Thyroid gland (tissue), 4 donors: Measurements from ENCODE around the gene ING1. TPM values are rescaled to one million over a fixed set of nuclear protein-coding genes. Genes with fewer than 3 reads are reported as not detected.

Experiments
- DNase-seq, 2 donors: peaks; one replicate each; pipeline ENCODE4 v3.0.0-alpha.2; 2019
- H3K27ac ChIP-seq, 3 donors: fragments of 200-600 bp; sonication (generic); 1 replicate in 2 of 3; 2 replicates in 1 of 3; pipeline ENCODE4 v1.5.1; 2016 to 2019; ENCODE audit warnings: mild to moderate bottlenecking in 1 of 3, moderate library complexity in 1 of 3
- H3K27me3 ChIP-seq: fragments of 200-600 bp; sonication (generic); one replicate; pipeline ENCODE4 v1.5.1; 2019
- H3K36me3 ChIP-seq, 2 donors: fragments of 200-600 bp; sonication (generic); one replicate each; pipeline ENCODE4 v1.5.1; 2016 to 2019
- H3K4me1 ChIP-seq, 2 donors: fragments of 200-600 bp; sonication (generic); one replicate each; pipeline ENCODE4 v1.5.1; 2017 to 2019
- H3K4me3 ChIP-seq, 3 donors: fragments of 200-600 bp; sonication (generic); replicated peaks in 1 of 3; 1 replicate in 2 of 3; 2 replicates in 1 of 3; pipeline ENCODE4 v1.5.1; 2016; ENCODE audit warnings: mild to moderate bottlenecking in 1 of 3
- H3K9me3 ChIP-seq: fragments of 200-600 bp; sonication (generic); one replicate; pipeline ENCODE4 v1.5.1; 2017
- POLR2A ChIP-seq, 2 donors: fragments of 450-650 bp; IDR thresholded peaks; one replicate each; pipeline ENCODE4 v1.6.1; 2017; ENCODE audit warnings: antibody characterized with exemption in 2 of 2, mild to moderate bottlenecking in 2 of 2, moderate library complexity in 1 of 2
- WGBS, 2 donors: methylation state at CpG; one replicate each; pipeline ENCODE4 v1.1.5; 2017; 5-methylcytosine and 5-hydroxymethylcytosine counted together
- intact Hi-C: fragments of 100-400 bp; cut with DNase I; formaldehyde crosslinking; loops from one replicate; pipeline ENCODE4 v1.15.1; 2023
- total RNA-seq, 4 donors: library from RNA; depleted of rRNA; stranded (reverse); fragments of >200 nt; gene quantifications; one replicate each; pipeline ENCODE4 v1.2.3, GENCODE V29; 2016
- TF ChIP-seq, protein P1 (sequence below), 6 experiments: fragments of 200-600 bp in 3 of 6; fragments of 450-650 bp in 3 of 6; sonication (generic) in 3 of 6; IDR thresholded peaks; one replicate each; pipeline ENCODE4 v1.5.1; 2016 to 2019; ENCODE audit warnings: antibody characterized with exemption in 6 of 6, mild to moderate bottlenecking in 2 of 6, inconsistent platforms in 1 of 6, moderate library complexity in 1 of 6

Gene ING1
- total RNA-seq, 4 donors from 2014 or later, result 8.2 to 17.9 (median 15.6) TPM

DNA sequence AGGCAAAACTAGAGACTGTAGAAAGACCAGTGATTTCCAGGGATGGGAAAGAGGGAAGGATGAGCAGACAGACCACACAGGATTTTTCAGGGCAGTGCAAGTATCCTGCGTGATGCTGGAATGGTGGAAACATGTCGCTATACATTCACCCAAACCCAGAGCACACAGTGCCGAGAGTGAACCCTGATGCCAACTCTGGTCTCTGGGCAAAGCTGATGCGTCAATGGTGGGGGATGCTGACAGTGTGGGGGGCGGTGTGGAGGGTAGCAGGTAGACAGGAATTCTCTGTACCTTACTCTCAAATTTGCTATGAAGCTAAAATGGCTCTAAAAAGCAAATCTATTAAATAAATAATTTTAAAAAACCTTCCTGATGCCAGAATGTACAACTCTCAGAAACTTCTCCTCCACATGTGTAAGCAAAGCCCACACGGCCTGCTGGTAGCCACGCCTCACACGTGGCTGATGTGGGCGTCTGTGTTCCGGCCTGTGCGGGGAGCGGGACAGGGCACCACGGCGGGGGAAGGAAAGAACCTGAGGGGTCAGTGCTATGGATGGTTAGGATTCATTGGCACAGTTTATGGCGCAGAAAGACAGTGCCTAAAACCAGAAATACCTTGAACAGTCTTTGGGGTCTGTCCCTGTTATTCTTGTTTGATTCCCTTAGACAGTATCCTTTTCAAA lies 31.5 kb upstream of the ING1 start:
- WGBS, 2 donors, result 90% methylated on average over 15 of the region's 15 CpGs
- Histone ChIP-seq H3K9me3 (no peaks in the 10 kb centered on the region), H3K27me3 (no peaks in the 10 kb centered on the region), H3K4me3 (no peak overlapping the region), H3K27ac (no peak overlapping the region), H3K36me3 (peaks cover 10 to 24% of the 10 kb centered on the region in 2 donors), H3K4me1 (no peaks in the 10 kb centered on the region)
- DNase-seq, result no peak
- TF ChIP-seq POLR2A (IDR thresholded peaks at IDR 0.05), result no peak
- TF ChIP-seq, protein P1, sequence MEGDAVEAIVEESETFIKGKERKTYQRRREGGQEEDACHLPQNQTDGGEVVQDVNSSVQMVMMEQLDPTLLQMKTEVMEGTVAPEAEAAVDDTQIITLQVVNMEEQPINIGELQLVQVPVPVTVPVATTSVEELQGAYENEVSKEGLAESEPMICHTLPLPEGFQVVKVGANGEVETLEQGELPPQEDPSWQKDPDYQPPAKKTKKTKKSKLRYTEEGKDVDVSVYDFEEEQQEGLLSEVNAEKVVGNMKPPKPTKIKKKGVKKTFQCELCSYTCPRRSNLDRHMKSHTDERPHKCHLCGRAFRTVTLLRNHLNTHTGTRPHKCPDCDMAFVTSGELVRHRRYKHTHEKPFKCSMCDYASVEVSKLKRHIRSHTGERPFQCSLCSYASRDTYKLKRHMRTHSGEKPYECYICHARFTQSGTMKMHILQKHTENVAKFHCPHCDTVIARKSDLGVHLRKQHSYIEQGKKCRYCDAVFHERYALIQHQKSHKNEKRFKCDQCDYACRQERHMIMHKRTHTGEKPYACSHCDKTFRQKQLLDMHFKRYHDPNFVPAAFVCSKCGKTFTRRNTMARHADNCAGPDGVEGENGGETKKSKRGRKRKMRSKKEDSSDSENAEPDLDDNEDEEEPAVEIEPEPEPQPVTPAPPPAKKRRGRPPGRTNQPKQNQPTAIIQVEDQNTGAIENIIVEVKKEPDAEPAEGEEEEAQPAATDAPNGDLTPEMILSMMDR (IDR thresholded peaks at IDR 0.05), result no peak
- intact Hi-C loops, result no loop called here

- H3K36me3 ChIP-seq, result peaks cover 13 to 27% of the 10 kb centered on the region in 2 donors
- DNase-seq, result no peak
- no peak overlapping the region for H3K27ac ChIP-seq
- H3K4me1 ChIP-seq, result no peaks in the 10 kb centered on the region
- WGBS, 2 donors, result 90 to 92% methylated on average over 12 of the region's 12 CpGs
- no peaks in the 10 kb centered on the region for H3K27me3 ChIP-seq
- no peak overlapping the region for H3K4me3 ChIP-seq
- intact Hi-C loops, result no loop called here
- no peak for TF ChIP-seq POLR2A (IDR thresholded peaks at IDR 0.05)
- TF ChIP-seq, protein P1 (IDR thresholded peaks at IDR 0.05), result no peak
- H3K9me3 ChIP-seq, result no peaks in the 10 kb centered on the region
Observed at GRCh38 chr13:110682746-110683145, 30.8 kb upstream of the ING1 start.

- H3K36me3 ChIP-seq, result peaks cover 13 to 31% of the 10 kb centered on the region in 2 donors
Observed at GRCh38 chr13:110683203-110683883, 30.2 kb upstream of the ING1 start.

DNA sequence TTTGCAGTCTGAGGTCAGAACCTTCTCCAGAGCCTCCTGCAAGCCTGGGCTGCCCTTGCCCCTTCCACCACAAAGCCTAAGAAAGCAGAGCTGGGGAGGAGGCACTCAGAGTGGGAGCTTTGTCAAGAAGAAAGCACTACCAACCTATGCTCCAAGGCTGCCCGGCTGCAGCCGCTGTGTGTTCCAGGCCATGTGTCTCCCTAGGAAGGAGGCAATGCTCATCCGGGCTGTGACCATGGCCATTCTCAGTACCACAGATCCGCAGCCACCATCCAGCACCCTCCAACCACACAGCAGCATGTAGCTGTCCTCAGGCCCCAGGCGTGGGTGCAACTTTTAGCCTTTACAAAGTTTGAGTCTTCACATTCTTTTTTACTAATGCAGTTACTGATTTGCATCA lies 29.6 kb upstream of the ING1 start:
- DNase-seq, result no peak
- no peak for TF ChIP-seq POLR2A (IDR thresholded peaks at IDR 0.05)
- TF ChIP-seq, protein P1 (IDR thresholded peaks at IDR 0.05), result no peak
- H3K27ac ChIP-seq, result no peak overlapping the region
- H3K9me3 ChIP-seq, result no peaks in the 10 kb centered on the region
- H3K36me3 ChIP-seq, result peaks cover 13 to 31% of the 10 kb centered on the region in 2 donors
- 100% methylated on average over 2 to 5 of the region's 5 CpGs for WGBS, 2 donors
- no peaks in the 10 kb centered on the region for H3K4me1 ChIP-seq
- no peak overlapping the region for H3K4me3 ChIP-seq
- H3K27me3 ChIP-seq, result no peaks in the 10 kb centered on the region
- intact Hi-C loops, result no loop called here

More at GRCh38 chr13:110683203-110683883, 30.2 kb upstream of the ING1 start:
- TF ChIP-seq POLR2A (IDR thresholded peaks at IDR 0.05), result no peak
- TF ChIP-seq, protein P1 (IDR thresholded peaks at IDR 0.05), result peak in 2 of 6 experiments; percentile 29 to 42
- WGBS, 2 donors, result 82 to 90% methylated on average over 5 of the region's 5 CpGs
- Histone ChIP-seq H3K4me3 (no peak overlapping the region), H3K4me1 (no peaks in the 10 kb centered on the region), H3K27me3 (no peaks in the 10 kb centered on the region), H3K27ac (no peak overlapping the region), H3K9me3 (no peaks in the 10 kb centered on the region)
- no peak for DNase-seq
- intact Hi-C loops, result no loop called here
